HG03095 (cell line): ENCODE results near the gene HS3ST2.
"Not testable (repeated sequence)": the region's sequence is repeated elsewhere in the genome, so short reads cannot be mapped to it uniquely, and the experiment has no call there.

Source experiments
- ATAC-seq: cut with Tn5 transposase; IDR thresholded peaks from one replicate; pipeline ENCODE4 v1.9.1; 2021; ENCODE audit warnings: moderate library complexity; ENCODE audit not compliant: unreplicated experiment

The HS3ST2 gene

GRCh38 chr16:22929461-22929860 is 115.5 kb downstream of the HS3ST2 start:
- no peak for ATAC-seq

- ATAC-seq, result no peak
Measured at GRCh38 chr16:22932032-22932771, 118.2 kb downstream of the HS3ST2 start.

GRCh38 chr16:22933173-22933572 is 119.2 kb downstream of the HS3ST2 start:
- no peak for ATAC-seq

GRCh38 chr16:22934786-22935185 is 120.8 kb downstream of the HS3ST2 start:
- no peak for ATAC-seq

- ATAC-seq, result no peak
Measured at GRCh38 chr16:22937169-22937568, 123.2 kb downstream of the HS3ST2 start.

GRCh38 chr16:22938647-22939046 is 124.7 kb downstream of the HS3ST2 start:
- ATAC-seq, result no peak

GRCh38 chr16:22939744-22940363 is 125.9 kb downstream of the HS3ST2 start:
- ATAC-seq, result not testable (repeated sequence)

- no peak for ATAC-seq
Measured at GRCh38 chr16:22941970-22942501, 128.1 kb downstream of the HS3ST2 start.

- ATAC-seq, result no peak
Measured at GRCh38 chr16:22942811-22943210, 128.8 kb downstream of the HS3ST2 start.

- no peak for ATAC-seq
Measured at GRCh38 chr16:22945361-22945760, 131.4 kb downstream of the HS3ST2 start.

GRCh38 chr16:22946433-22946832 is 132.5 kb downstream of the HS3ST2 start:
- ATAC-seq, result no peak

- no peak for ATAC-seq
Measured at GRCh38 chr16:22948058-22948602, 134.2 kb downstream of the HS3ST2 start.

- ATAC-seq, result no peak
Measured at GRCh38 chr16:22948603-22949368, 134.8 kb downstream of the HS3ST2 start.

GRCh38 chr16:22955461-22956070 is 141.6 kb downstream of the HS3ST2 start:
- ATAC-seq, result no peak

- ATAC-seq, result no peak
Measured at GRCh38 chr16:22961206-22961605, 147.2 kb downstream of the HS3ST2 start.

- ATAC-seq, result no peak
Measured at GRCh38 chr16:22962905-22963304, 148.9 kb downstream of the HS3ST2 start.
